SU-DHL-6 (cell line): ENCODE measurements around the gene PDGFRA.

Experiments used
- H2AFZ ChIP-seq: fragments of 200-600 bp; sonication (generic); 2 replicates; pipeline ENCODE4 v1.6.1; 2014; ENCODE audit warnings: low read depth, mild to moderate bottlenecking, moderate library complexity, mixed read lengths, antibody characterized with exemption, low read length; ENCODE audit not compliant: severe bottlenecking
- H3F3A ChIP-seq: fragments of 200-600 bp; shearing (Covaris generic); 2 replicates; pipeline ENCODE4 v1.6.0; 2016; ENCODE audit warnings: antibody characterized with exemption, mild to moderate bottlenecking; ENCODE audit not compliant: insufficient read depth
- H3K27ac ChIP-seq: fragments of 200-600 bp; sonication (generic); 2 replicates; pipeline ENCODE4 v1.5.1; 2016; ENCODE audit warnings: low read depth, mild to moderate bottlenecking, low read length, moderate library complexity, mixed read lengths
- H3K27me3 ChIP-seq: fragments of 200-600 bp; sonication (generic), shearing (Covaris generic); 2 replicates; pipeline ENCODE4 v1.6.0; 2014; ENCODE audit warnings: mild to moderate bottlenecking, low read length
- H3K36me3 ChIP-seq: fragments of 200-600 bp; sonication (generic); 2 replicates; pipeline ENCODE4 v1.6.1; 2014; ENCODE audit warnings: mild to moderate bottlenecking, low read length, mixed read lengths
- H3K4me2 ChIP-seq: fragments of 300-600, 200-600 bp; shearing (Covaris generic), sonication (generic); 2 replicates; pipeline ENCODE4 v1.6.0; 2014; ENCODE audit warnings: low read length, low read depth, mild to moderate bottlenecking; ENCODE audit not compliant: poor library complexity, severe bottlenecking
- H3K4me3 ChIP-seq: fragments of 200-600 bp; sonication (generic); 2 replicates; pipeline ENCODE4 v1.5.1; 2014; ENCODE audit warnings: antibody characterized with exemption, low read length, mild to moderate bottlenecking, mixed read lengths; ENCODE audit not compliant: insufficient read depth, poor library complexity, severe bottlenecking
- H3K79me2 ChIP-seq: fragments of 200-600 bp; sonication (generic); 2 replicates; pipeline ENCODE4 v1.6.1; 2014; ENCODE audit warnings: mild to moderate bottlenecking, low read length, moderate library complexity; ENCODE audit not compliant: insufficient read depth
- H3K9ac ChIP-seq: fragments of 200-600 bp; sonication (generic); 2 replicates; pipeline ENCODE4 v1.7.0; 2014; ENCODE audit warnings: mild to moderate bottlenecking, low read length
- H3K9me2 ChIP-seq: fragments of 200-600 bp; sonication (generic); replicated peaks from 2 replicates; pipeline ENCODE4 v1.6.1; 2014; ENCODE audit warnings: low read length; ENCODE audit not compliant: insufficient read depth
- H3K9me3 ChIP-seq: fragments of 200-600 bp; sonication (generic); 2 replicates; pipeline ENCODE4 v1.6.1; 2014; ENCODE audit warnings: low read length, mixed read lengths; ENCODE audit not compliant: insufficient read depth
- H4K20me1 ChIP-seq: fragments of 200-600 bp; sonication (generic); 2 replicates; pipeline ENCODE4 v1.6.1; 2014; ENCODE audit warnings: low read depth, mild to moderate bottlenecking, antibody characterized with exemption, low read length, moderate library complexity, mixed read lengths
- EZH2phosphoT487 ChIP-seq: fragments of 200-600 bp; sonication (generic), shearing (Covaris generic); conservative IDR thresholded peaks from 2 replicates; pipeline ENCODE4 v1.6.1; 2018; ENCODE audit warnings: mild to moderate bottlenecking, antibody characterized with exemption, low read length, moderate library complexity, mixed read lengths
- TF ChIP-seq, protein P1 (sequence below): fragments of 200-600 bp; sonication (generic); IDR thresholded peaks from one replicate; pipeline ENCODE4 v1.5.1; 2017; ENCODE audit warnings: antibody characterized with exemption, mild to moderate bottlenecking, low read length, moderate library complexity; ENCODE audit not compliant: insufficient read depth, poor library complexity, severe bottlenecking

Gene PDGFRA

DNA sequence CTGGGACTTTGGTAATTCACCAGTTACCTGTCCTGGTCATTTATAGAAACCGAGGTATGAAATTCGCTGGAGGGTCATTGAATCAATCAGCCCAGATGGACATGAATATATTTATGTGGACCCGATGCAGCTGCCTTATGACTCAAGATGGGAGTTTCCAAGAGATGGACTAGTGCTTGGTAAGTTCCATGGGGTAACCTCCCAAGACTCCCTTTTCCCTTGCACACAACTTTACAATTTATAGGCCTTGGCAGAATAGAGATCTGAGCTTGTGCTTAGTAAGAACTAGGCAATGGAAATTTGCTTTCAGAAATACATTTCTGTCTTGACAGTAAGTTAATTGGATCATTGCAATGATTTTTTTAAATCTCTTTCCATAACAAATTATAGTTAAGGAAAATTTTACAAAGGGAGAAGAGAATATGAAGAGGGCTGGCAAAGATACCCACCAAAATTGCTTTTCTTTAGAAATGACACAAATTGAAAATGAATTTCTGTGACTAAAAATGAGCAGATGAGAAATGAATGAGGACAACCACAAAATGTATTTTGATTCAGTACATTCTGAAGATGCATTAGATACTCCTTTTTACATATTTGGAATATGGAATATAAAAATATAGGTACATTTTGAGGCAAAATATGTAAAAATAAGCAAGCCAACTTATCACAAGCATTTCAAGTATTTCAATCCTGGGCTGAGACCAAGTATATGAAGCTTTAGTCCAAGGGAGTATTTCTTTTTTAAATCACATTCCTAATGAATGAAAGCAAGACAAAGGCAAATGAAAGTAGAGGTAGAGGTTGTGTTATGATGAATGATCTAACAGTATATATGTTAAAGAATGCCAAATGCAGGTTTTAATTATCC, 45.9 kb downstream of the PDGFRA start:
- no peaks in the 10 kb centered on the region for H3F3A ChIP-seq
- H3K79me2 ChIP-seq, result no peaks in the 10 kb centered on the region
- no peaks in the 10 kb centered on the region for H3K9me3 ChIP-seq
- no peaks in the 10 kb centered on the region for H3K27me3 ChIP-seq
- no peak overlapping the region for H3K9ac ChIP-seq
- H3K4me2 ChIP-seq, result no peak overlapping the region
- H3K9me2 ChIP-seq, result no peaks in the 10 kb centered on the region
- no peak overlapping the region for H2AFZ ChIP-seq
- H3K27ac ChIP-seq, result no peak overlapping the region
- no peaks in the 10 kb centered on the region for H4K20me1 ChIP-seq
- H3K4me3 ChIP-seq, result no peak overlapping the region
- H3K36me3 ChIP-seq, result no peaks in the 10 kb centered on the region
- no peak for TF ChIP-seq EZH2phosphoT487

DNA sequence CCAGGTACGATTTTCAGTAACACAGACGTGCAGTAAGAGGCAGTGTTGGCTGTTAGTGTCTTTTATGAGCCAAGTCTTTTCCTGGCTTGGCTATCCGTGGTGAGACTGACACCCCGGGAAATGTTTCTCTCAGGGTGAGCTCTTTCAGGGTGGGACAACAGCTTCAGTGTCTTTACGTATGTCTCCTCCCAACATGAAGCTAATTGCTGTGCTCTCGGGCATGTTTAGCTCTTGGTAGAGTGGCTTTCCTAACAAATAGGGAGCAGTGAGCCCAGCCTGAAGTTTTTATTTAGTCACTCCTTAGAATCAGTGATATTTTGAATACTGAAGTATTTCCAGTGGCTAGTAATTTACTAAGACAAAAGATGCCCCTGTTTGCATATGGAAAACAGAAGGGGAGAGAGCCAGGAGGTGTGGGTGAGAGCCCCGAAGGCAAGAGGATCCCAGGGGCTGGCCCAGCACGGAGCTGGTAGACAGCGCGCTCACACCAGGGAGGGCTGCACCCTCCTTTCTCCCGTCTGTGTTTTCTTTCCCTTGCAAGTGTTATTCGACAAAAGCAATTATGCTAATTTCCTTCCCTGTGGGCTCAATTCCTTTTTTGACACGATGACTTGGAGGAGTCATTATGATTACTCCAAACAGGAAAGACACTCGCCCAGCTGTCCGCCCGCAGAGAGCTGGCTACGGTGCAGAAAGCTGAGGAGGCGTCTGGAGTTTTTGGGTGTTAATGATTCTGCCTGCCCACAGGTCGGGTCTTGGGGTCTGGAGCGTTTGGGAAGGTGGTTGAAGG, 47.7 kb downstream of the PDGFRA start:
- Histone ChIP-seq H3K79me2 (no peaks in the 10 kb centered on the region), H3F3A (no peaks in the 10 kb centered on the region), H3K4me2 (no peak overlapping the region), H3K9me3 (no peaks in the 10 kb centered on the region), H3K9me2 (no peaks in the 10 kb centered on the region), H3K27me3 (no peaks in the 10 kb centered on the region), H3K4me3 (no peak overlapping the region), H3K36me3 (no peaks in the 10 kb centered on the region), H3K27ac (no peak overlapping the region), H2AFZ (no peak overlapping the region), H4K20me1 (no peaks in the 10 kb centered on the region), H3K9ac (no peak overlapping the region)
- TF ChIP-seq, protein P1, sequence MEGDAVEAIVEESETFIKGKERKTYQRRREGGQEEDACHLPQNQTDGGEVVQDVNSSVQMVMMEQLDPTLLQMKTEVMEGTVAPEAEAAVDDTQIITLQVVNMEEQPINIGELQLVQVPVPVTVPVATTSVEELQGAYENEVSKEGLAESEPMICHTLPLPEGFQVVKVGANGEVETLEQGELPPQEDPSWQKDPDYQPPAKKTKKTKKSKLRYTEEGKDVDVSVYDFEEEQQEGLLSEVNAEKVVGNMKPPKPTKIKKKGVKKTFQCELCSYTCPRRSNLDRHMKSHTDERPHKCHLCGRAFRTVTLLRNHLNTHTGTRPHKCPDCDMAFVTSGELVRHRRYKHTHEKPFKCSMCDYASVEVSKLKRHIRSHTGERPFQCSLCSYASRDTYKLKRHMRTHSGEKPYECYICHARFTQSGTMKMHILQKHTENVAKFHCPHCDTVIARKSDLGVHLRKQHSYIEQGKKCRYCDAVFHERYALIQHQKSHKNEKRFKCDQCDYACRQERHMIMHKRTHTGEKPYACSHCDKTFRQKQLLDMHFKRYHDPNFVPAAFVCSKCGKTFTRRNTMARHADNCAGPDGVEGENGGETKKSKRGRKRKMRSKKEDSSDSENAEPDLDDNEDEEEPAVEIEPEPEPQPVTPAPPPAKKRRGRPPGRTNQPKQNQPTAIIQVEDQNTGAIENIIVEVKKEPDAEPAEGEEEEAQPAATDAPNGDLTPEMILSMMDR, result no peak
- no peak for TF ChIP-seq EZH2phosphoT487

DNA sequence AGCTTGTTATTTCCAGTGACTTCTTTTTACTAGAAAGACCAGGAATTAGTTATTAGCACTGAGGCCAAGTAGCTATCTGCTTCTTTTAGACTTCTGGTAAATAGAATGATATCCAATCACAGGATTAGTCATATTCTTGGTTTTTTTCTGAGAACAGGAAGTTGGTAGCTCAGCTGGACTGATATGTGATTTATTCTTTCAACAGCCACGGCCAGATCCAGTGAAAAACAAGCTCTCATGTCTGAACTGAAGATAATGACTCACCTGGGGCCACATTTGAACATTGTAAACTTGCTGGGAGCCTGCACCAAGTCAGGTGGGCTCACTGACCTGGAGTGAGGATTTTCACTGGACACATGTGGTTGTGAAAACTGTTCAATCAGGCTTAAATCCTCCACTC, 48.6 kb downstream of the PDGFRA start:
- Histone ChIP-seq H3K27ac (no peak overlapping the region), H3K9me2 (no peaks in the 10 kb centered on the region), H3F3A (no peaks in the 10 kb centered on the region), H3K79me2 (no peaks in the 10 kb centered on the region), H3K9ac (no peak overlapping the region), H3K36me3 (no peaks in the 10 kb centered on the region), H3K27me3 (no peaks in the 10 kb centered on the region), H3K9me3 (no peaks in the 10 kb centered on the region), H3K4me2 (no peak overlapping the region), H3K4me3 (no peak overlapping the region), H2AFZ (no peak overlapping the region), H4K20me1 (no peaks in the 10 kb centered on the region)
- TF ChIP-seq, protein P1, result no peak
- no peak for TF ChIP-seq EZH2phosphoT487
